Small intestine (tissue), 7 donors: ENCODE data around the gene MX1. TPM values are rescaled to one million over a fixed set of nuclear protein-coding genes. Genes with fewer than 3 reads are reported as not detected.

Source experiments
- DNase-seq, 2 donors: peaks; one replicate each; pipeline versions ENCODE4 v3.0.0 to v3.0.0-alpha.2; 2013
- FAIRE-seq: peaks from 2 replicates; lab custom pipeline; 2012; peaks lifted over from hg19 to GRCh38; lab: Jason Lieb, UNC
- H3K27ac ChIP-seq, 3 donors: one replicate each; pipeline ENCODE4 v1.5.1; 2013; ENCODE audit warnings: low read length in 2 of 3, mild to moderate bottlenecking in 2 of 3, control low read depth in 1 of 3, inconsistent platforms in 1 of 3, low read depth in 1 of 3, moderate library complexity in 1 of 3
- H3K27me3 ChIP-seq, 3 donors: one replicate each; pipeline ENCODE4 v1.6.1; 2013; ENCODE audit warnings: low read length in 3 of 3, inconsistent platforms in 1 of 3; ENCODE audit not compliant: control insufficient read depth in 3 of 3, insufficient read depth in 3 of 3
- H3K36me3 ChIP-seq, 3 donors: one replicate each; pipeline ENCODE4 v1.6.1; 2013; ENCODE audit warnings: low read length in 3 of 3, inconsistent platforms in 1 of 3, low read depth in 1 of 3, mild to moderate bottlenecking in 1 of 3, moderate library complexity in 1 of 3; ENCODE audit not compliant: control insufficient read depth in 3 of 3, insufficient read depth in 2 of 3
- H3K4me1 ChIP-seq, 3 donors: one replicate each; pipeline ENCODE4 v1.6.1; 2013; ENCODE audit warnings: low read length in 2 of 3, inconsistent platforms in 1 of 3, low read depth in 1 of 3, mild to moderate bottlenecking in 1 of 3, moderate library complexity in 1 of 3; ENCODE audit not compliant: control insufficient read depth in 3 of 3, insufficient read depth in 2 of 3
- H3K4me3 ChIP-seq, 3 donors: one replicate each; pipeline ENCODE4 v1.5.1; 2013; ENCODE audit warnings: low read length in 3 of 3, control low read depth in 1 of 3, inconsistent platforms in 1 of 3, low read depth in 1 of 3, mild to moderate bottlenecking in 1 of 3, moderate library complexity in 1 of 3
- H3K9me3 ChIP-seq, 2 donors: one replicate each; pipeline ENCODE4 v1.6.1; 2013; ENCODE audit warnings: low read depth in 1 of 2, low read length in 1 of 2; ENCODE audit not compliant: control insufficient read depth in 2 of 2, insufficient read depth in 1 of 2
- WGBS, 3 donors: extraction: QIAGEN DNeasy Blood & Tissue Kit; methylation state at CpG; one replicate each; pipeline ENCODE4 v1.1.7; 2013; 5-methylcytosine and 5-hydroxymethylcytosine counted together
- polyA plus RNA-seq, 4 donors: library from polyadenylated mRNA; stranded (reverse) in 3 of 4; unstranded in 1 of 4; fragments of 200-250 nt in 3 of 4; fragments of 120-200 nt in 1 of 4; gene quantifications; one replicate each; pipeline versions ENCODE4 v1.2.1 to v1.2.3, GENCODE V29; 2013
- donor health status: healthy with polysubstance abuse.
- donor health status: control.
- donor health status: control.
- donor health status: Bipolar disorder and iron deficiency.
- donor health status: healthy.

Gene MX1
- polyA plus RNA-seq, 4 donors = 14.6 to 64.9 (median 36.8) TPM

- FAIRE-seq (no peak), DNase-seq (no peak)
- H3K4me3 ChIP-seq = no peak overlapping the region
- whole genome bisulfite sequencing, 3 donors = 90 to 96% (median 92%) methylated on average over 4 of the region's 4 CpGs
- H3K27me3 ChIP-seq = peaks cover 0 to 4% (median 0%) of the 10 kb centered on the region in 3 donors
- H3K27ac ChIP-seq = no peak overlapping the region
- H3K9me3 ChIP-seq = peaks cover 0 to 23% of the 10 kb centered on the region in 2 donors
- H3K36me3 ChIP-seq = peaks cover 3 to 67% (median 30%) of the 10 kb centered on the region in 3 donors
- H3K4me1 ChIP-seq = peaks cover 0 to 5% (median 0%) of the 10 kb centered on the region in 3 donors
Observed at GRCh38 chr21:41465176-41465781, 39.2 kb downstream of the MX1 start.

- peaks cover 6 to 77% (median 36%) of the 10 kb centered on the region in 3 donors for H3K36me3 ChIP-seq
- peak overlapping the region in 1 of 3 donors; percentile 22 for H3K27ac ChIP-seq
- peaks cover 0 to 23% of the 10 kb centered on the region in 2 donors for H3K9me3 ChIP-seq
- peaks cover 0 to 4% (median 0%) of the 10 kb centered on the region in 3 donors for H3K27me3 ChIP-seq
- 85 to 88% (median 85%) methylated on average over 23 of the region's 23 CpGs for WGBS, 3 donors
- no peak overlapping the region for H3K4me3 ChIP-seq
- H3K4me1 ChIP-seq = peaks cover 0 to 3% (median 0%) of the 10 kb centered on the region in 3 donors
- DNase-seq (no peak), FAIRE-seq (no peak)
Observed at GRCh38 chr21:41466024-41466820, 40.2 kb downstream of the MX1 start.

- Histone ChIP-seq H3K36me3 (peaks cover 8 to 86% (median 41%) of the 10 kb centered on the region in 3 donors), H3K27ac (no peak overlapping the region), H3K27me3 (peaks cover 0 to 4% (median 0%) of the 10 kb centered on the region in 3 donors), H3K4me3 (no peak overlapping the region), H3K4me1 (no peaks in the 10 kb centered on the region), H3K9me3 (peaks cover 0 to 3% of the 10 kb centered on the region in 2 donors)
- WGBS, 3 donors = 56 to 63% (median 62%) methylated on average over 5 of the region's 5 CpGs
- DNase-seq (no peak), FAIRE-seq (no peak)
Observed at GRCh38 chr21:41470054-41470453, 44.0 kb downstream of the MX1 start.

- no peaks in the 10 kb centered on the region for H3K9me3 ChIP-seq
- DNase-seq = no peak
- FAIRE-seq = no peak
- H3K36me3 ChIP-seq = peaks cover 5 to 81% (median 34%) of the 10 kb centered on the region in 3 donors
- H3K4me3 ChIP-seq = no peak overlapping the region
- H3K4me1 ChIP-seq = peaks cover 0 to 4% (median under 1%) of the 10 kb centered on the region in 3 donors
- H3K27ac ChIP-seq = no peak overlapping the region
- peaks cover 0 to 4% (median 0%) of the 10 kb centered on the region in 3 donors for H3K27me3 ChIP-seq
- 85 to 89% (median 85%) methylated on average over 30 to 33 of the region's 33 CpGs for WGBS, 3 donors
Observed at GRCh38 chr21:41472753-41473548, 46.9 kb downstream of the MX1 start.

- peaks cover 2 to 77% (median 39%) of the 10 kb centered on the region in 3 donors for H3K36me3 ChIP-seq
- no peak overlapping the region for H3K4me3 ChIP-seq
- no peak overlapping the region for H3K27ac ChIP-seq
- no peaks in the 10 kb centered on the region for H3K9me3 ChIP-seq
- 71 to 73% (median 73%) methylated on average over 15 of the region's 15 CpGs for WGBS, 3 donors
- peaks cover under 1 to 21% (median 12%) of the 10 kb centered on the region in 3 donors for H3K4me1 ChIP-seq
- FAIRE-seq (no peak), DNase-seq (peak in 1 of 2 donors; percentile 64)
- no peaks in the 10 kb centered on the region for H3K27me3 ChIP-seq
Observed at GRCh38 chr21:41475714-41476420, 49.8 kb downstream of the MX1 start.

- H3K4me3 ChIP-seq = no peak overlapping the region
- H3K27ac ChIP-seq = peak overlapping the region; percentile 22 to 79 (median 32)
- FAIRE-seq (no peak), DNase-seq (peak; percentile 59 to 72)
- WGBS, 3 donors = 8 to 22% (median 21%) methylated on average over 15 of the region's 15 CpGs
- no peaks in the 10 kb centered on the region for H3K27me3 ChIP-seq
- H3K4me1 ChIP-seq = peaks cover 3 to 21% (median 12%) of the 10 kb centered on the region in 3 donors
- no peaks in the 10 kb centered on the region for H3K9me3 ChIP-seq
- H3K36me3 ChIP-seq = peaks cover 3 to 68% (median 37%) of the 10 kb centered on the region in 3 donors
Observed at GRCh38 chr21:41477641-41478318, 51.7 kb downstream of the MX1 start.

- peaks cover 5 to 66% (median 32%) of the 10 kb centered on the region in 3 donors for H3K36me3 ChIP-seq
- peak in 1 of 2 donors; percentile 60 for DNase-seq
- FAIRE-seq = no peak
- 24 to 48% (median 31%) methylated on average over 11 of the region's 11 CpGs for WGBS, 3 donors
- H3K9me3 ChIP-seq = no peaks in the 10 kb centered on the region
- peak overlapping the region; percentile 22 to 79 (median 38) for H3K27ac ChIP-seq
- H3K27me3 ChIP-seq = no peaks in the 10 kb centered on the region
- H3K4me1 ChIP-seq = peaks cover 3 to 21% (median 12%) of the 10 kb centered on the region in 3 donors
- no peak overlapping the region for H3K4me3 ChIP-seq
Observed at GRCh38 chr21:41478319-41479177, 52.5 kb downstream of the MX1 start.
